Measurements from ENCODE around the gene NUAK2. TPM values are rescaled to one million over a fixed set of nuclear protein-coding genes. Genes with fewer than 3 reads are reported as not detected.
A peak's percentile ranks its signal among the peaks of the same experiment; 100 is the strongest.

The NUAK2 gene
- total RNA-seq, 1 donor from 2014 or later: 28.3 TPM

DNA sequence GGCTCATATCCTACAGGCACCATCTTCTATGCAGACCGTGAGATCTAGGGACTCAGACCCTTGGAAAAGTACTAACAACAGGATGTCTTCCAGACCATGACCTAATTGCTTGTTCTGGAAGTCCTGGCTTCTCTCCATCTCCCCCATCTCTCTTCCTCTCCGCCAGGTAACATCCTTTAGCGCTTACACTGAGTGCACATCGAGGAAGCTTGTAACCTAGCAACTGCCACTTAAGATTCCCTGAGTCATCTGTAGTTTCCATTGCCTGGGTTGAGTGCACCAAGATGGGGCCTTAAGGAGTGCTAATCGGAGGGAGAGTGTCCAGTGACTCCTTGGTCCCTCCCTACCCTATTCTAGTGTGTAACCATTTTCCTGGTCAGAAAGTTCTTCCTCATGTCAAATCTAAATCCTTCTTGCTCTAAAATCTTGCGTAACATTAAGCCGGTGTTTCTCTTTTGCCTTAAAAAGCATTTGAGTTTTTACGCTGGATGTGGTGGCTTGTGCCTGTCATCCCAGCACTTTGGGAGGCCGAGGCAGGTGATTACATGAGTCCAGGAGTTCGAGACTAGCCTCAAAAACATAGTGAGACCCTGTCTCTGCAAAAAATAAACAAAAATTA lies 25.5 kb upstream of the NUAK2 start:
- peak; percentile 24 for ATAC-seq

DNA sequence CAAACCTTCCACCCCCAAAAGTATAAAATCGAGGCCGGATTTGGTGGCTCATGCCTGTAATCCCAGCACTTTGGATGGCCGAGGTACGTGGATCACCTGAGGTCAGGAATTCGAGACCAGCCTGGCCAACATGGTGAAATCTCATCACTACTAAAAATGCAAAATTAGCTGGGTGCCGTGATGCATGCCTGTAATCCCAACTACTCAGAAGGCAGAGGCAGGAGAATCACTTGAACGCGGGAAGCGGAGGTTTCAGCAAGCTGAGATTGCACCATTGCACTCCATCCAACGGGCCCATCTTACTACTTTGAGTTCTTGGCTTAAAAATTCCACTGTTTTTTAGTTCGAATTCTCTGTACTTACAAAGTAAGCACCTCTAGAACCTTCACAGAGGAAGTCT lies 24.2 kb upstream of the NUAK2 start:
- no peak for ATAC-seq

DNA sequence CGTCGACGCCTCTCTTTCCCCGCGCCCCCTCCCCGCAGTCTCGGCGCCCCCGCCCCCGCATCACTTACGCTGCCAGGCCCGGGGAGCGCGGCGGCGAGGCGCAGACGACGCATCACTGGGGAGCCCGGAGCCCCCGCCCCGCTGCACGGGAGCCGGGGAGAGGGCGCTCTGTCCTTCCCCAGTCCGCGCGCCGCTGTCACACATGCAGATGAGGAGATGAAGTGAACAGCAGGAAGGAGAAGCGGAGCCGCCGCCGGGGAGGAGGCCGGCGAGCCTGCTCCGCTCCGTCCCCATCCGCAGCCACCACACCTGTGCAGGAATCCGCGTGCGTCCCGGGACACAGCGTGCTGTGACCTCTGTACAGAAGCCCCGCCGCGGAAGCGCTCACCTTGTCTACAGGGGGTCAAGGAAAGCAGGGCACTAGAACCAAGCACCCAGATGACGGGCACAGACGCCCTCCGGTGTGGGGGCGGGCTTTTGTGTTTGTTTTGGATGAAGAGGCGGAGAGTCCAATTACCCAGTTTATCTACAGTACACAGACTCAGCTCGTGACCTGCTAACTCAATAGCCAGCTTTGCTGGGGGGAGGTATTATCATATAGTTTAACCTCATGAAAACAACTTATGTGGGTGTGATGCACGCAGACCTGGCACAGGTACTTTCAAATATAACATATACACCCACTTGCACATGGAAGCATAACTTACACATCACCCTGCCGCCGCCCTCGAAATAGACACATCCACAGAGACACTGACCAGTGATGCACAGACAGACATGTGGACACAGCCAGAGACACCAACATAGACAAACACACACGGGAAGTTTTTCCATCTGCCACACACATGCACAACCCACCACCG lies 22.8 kb upstream of the NUAK2 start:
- ATAC-seq: peak; percentile 26

DNA sequence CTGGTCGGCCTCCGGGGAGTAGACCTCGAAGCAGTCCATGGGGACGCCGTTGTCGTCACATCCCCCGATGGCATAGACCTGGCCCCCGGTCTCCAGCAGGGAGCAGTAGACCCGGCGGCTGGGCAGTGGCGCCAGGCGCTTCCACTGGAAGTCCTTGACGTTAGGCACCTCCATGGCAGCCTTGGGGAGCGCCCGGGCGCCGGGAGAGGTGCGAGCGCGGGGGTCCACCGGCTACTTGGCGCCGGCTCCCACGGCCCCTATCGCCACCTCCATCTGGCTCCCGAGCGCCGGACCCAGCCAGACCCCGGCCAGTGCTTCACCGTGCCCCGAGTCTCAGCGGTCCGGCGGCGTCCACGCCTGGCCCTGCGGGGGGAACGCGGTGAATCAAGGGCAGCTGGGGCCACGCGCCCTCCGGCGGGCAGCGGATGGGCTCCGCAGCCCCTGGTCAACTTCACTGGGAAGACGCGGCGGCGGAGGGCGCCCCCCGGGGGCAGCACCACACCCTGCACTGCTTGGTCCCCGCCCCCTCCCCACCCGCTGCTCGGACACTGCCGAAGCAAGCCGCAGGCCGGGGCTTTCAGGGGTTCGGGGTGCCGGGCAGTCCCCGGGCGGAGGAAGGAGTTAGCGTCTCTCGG lies 22.0 kb upstream of the NUAK2 start:
- ATAC-seq: no peak

DNA sequence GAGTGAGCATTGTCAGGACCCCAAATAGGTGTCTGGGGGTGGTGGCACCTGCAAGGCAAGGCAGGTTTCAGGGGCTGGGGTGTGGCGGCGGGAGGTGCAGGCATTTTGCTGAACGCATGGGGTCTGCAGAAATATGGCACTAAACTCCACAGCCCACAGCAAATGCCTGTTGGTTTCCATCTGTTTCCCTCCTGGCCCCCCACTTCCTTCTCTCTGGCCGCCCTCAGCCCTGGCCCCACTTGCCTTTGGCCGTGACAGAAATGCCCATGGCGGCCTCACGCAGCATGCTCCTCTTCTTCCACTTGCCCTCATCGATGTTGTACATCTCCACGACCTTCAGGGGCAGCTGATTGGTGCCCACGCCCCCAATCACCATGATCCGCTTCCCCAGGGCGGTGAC lies 21.4 kb upstream of the NUAK2 start:
- no peak for ATAC-seq

DNA sequence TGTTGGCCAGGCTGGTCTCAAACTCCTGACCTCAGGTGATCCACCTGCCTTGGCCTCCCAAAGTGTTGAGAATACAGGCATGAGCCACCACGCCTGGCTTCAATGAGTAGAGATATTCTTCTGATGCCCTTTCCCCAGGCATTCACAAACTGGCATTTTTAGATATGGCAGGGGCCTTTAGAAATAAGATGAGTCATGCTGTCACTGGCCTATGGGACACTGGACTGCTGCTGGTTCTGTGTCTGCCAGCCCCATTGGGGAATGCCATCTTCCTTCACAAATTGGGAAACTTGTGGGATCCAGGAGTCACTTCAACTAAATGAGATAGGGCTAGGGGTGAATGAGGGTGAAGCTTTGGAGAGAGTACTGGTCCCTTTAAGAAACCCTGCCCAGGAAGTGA lies 19.1 kb upstream of the NUAK2 start:
- ATAC-seq: no peak

DNA sequence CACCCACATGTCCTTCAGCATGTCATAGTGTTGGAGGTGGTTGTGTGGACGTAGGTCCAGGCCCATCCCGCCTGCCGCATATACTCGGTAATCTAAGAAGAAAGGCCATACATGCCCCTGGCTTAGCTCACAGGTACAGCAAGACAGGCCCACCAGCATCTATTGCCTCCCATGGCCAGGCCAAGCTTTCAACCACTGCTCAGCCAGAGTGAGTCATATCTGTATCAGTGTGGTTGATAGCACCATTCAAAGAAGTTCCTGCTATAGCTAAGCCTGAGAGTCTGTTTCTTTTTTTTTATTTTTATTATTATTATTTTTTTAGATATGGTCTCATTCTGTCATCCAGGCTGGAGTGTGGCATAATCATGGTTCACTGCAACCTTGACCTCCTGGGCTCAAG lies 18.2 kb upstream of the NUAK2 start:
- no peak for ATAC-seq

DNA sequence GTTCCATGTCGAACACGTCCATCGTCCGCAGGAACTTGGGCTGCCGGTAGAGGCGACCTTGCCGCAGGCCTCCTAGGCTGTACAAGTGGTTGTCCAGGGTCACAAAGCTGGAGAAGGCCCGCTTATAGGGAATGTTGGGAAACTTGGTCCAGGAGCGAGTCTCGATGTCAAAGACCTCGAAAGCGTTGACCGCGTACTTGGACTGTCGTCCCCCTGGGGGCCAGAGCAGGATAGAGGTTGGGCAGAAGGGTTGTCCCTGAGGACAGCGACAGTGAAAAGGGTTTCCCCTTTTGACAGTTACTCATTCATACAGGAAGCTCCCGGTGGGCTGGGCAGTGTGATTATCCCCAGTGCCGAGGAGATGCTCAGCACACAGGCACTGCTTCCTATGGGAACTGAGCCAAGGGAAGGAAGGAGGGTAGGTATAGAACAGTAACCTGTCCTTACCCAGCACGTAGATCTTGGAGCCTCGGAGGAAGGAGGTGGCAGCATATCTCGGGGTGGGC lies 17.7 kb upstream of the NUAK2 start:
- ATAC-seq: no peak

DNA sequence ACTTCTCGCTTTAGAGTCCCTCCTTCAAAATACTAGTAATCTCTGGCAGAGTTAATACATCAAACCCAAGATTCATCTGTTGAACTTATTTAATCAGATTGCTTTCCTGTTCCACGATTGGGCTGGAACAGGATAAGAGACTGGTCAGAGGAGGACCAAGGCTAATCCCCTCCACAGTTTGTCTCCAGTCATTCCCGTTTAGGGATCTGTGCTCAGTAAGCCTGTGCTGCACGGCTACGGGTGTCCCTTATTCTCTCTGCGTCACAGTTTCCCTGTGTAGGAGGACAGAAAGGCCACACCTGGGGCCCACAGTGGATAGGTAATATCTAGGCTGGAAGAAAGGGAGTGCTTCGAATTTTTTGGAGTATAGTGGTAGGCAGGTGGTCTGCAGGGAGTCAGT lies 16.5 kb upstream of the NUAK2 start:
- no peak for ATAC-seq

DNA sequence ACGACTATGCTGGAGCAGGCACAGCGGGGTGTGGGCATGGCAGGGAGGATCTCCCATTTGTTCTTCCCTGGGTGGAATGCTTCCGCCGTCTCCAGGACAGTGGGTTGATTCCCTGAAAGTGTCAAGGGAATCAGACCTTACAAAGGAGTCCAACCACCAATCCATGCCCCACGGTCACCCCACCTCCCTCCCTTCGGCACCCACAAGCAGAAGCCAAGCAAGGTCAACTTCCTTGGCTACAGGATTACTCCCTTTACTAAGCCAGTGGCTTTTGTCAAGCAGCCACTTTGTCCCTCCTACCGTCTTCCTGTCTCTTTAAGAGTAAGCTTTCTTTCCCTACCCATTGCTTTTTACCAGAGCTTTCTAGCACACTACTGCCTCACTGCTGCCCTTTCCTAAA lies 15.9 kb upstream of the NUAK2 start:
- ATAC-seq: no peak

DNA sequence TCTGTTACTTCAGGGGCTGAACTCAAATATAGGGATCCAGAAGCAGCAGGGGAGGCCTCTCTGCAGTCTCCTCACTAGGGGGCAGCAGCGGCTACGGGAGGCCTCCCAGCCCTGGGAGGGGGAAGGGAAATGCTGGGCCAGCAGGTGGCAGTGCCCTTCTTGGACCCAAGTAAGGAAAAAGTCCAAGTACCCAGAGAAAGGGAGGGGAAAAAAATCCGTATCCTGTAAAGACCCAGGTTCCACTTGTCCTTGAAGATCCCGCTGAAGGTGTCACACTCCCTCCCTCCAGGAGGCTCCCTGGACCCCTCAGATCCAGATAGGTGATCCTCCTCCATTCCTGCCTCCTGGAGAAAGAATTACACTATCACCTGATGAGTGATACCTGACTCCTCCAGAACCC lies 14.1 kb upstream of the NUAK2 start:
- ATAC-seq: peak; percentile 87

DNA sequence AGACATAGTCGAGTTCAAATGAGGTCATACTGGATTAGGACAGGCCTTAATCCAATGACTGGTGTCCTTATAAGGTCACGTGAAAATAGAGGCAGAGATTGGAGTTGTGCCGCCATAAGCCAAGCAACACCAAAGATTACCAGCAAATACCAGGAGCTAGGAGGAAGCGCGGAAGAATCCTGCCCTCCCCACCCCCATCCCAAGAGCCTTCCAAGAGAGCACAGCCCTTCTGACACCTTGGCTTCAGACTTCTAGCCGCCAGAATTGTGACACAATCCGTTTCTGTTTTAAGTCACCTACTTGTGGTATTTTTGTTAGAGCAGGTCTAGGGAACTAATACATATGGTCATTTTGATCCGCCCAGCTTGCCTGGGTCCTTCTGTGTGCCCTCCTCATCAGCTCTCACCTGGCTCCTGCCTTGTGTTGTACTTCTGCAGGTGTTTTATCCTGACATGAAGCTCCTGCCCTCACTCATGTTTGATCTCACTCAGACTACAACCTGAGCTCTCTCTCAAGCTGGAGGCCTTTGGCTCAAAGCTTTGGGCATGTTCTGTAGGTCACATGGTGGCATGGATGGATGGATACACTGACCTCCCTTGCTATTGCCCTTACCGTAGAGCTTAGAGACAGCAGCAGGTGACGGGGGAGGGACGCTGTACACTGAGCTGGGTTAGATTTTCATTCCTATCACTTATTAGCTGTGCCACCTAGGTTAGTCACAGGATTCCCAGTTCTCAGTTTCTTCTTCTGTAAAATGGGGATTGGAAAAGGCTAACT lies 10.7 kb upstream of the NUAK2 start:
- ATAC-seq: no peak

DNA sequence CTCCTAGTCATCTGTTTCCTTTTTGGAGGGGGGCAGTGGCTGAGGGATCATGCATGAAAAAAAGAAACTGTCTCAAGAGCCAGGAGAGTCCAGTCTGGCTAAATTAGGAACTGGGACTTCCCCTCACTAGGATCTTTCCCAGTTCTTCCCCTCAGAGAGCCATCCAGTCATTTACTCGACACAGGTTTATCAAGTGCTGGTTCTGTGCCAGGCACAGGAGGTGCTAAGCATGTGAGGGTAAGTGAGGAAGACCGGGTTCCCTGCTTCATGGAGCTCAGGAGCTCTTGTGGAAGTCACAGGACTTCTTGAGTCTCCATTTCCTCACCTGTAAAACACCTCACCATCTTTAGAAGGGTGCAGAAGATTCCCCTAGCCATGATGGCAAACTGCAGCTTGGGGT lies 8.6 kb upstream of the NUAK2 start:
- ATAC-seq: no peak

DNA sequence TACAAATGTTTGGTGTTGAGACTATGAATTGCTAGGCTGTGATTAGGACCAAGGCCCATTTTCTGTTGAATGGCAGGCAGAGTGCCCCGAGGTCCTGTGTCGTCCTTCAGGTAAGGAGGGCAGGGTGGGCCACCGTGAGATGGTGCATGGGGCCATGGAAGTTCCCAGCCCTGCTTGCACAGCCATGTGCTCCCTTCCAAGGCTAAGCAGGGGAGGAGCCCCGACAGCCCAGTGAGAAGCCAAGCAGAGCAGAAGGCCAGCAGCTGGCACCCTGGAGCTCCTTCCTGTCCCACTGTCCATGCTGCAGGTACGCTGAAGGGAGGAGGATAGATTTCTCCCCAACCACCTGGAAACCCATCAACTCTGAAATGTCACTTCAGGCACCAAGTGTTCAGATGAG lies 8.2 kb upstream of the NUAK2 start:
- no peak for ATAC-seq

DNA sequence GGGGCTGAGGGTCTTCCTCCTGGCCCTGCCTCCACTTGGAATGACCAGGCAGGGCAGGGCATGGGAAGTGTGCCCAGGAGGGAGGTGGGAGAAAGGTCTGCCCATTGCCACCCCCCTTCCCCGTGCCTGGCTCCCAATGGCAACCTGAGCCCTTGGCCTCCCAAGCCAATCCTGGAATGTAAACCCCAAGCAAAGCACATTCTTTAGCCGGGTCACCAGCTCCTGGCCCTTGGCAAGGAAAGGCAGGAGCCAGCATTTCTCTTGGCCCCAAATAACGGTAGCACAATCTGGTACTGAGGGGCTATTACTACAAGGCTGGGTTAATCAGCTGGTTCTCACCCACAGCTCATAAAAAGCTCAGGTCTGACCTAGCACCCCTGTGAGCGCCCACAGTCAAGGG lies 6.9 kb upstream of the NUAK2 start:
- no peak for ATAC-seq

DNA sequence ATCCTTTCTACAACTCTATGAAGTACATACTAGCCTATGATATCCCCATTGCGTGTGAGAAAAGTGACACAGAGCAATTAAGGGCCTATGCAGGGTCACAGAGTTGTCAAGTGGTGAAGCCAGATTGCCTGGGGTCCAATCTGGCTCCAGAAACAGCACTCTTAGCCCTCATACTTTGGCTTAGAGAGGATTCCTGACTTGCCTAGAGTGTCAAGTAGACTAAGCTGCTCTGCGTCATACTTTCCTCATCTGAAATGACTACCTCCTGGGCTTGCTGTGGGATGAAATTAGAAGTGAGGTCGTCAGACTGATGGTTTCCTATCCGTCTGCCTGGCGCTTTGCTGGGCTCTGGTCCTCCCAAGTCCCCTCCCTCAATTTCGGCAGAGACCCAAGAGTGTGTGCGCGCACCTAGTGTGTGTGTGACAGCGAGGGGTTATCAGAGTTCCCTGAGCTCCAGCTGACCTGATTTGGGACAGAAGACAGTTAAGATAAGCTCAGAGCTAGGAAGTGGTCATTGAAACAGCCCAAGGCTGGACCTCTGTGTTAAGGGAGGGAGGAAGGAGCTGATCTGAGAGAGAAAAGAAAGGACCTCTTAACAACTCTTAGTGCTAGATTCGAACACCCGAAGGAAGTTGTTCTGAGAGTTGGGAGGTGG lies 5.4 kb upstream of the NUAK2 start:
- no peak for ATAC-seq

DNA sequence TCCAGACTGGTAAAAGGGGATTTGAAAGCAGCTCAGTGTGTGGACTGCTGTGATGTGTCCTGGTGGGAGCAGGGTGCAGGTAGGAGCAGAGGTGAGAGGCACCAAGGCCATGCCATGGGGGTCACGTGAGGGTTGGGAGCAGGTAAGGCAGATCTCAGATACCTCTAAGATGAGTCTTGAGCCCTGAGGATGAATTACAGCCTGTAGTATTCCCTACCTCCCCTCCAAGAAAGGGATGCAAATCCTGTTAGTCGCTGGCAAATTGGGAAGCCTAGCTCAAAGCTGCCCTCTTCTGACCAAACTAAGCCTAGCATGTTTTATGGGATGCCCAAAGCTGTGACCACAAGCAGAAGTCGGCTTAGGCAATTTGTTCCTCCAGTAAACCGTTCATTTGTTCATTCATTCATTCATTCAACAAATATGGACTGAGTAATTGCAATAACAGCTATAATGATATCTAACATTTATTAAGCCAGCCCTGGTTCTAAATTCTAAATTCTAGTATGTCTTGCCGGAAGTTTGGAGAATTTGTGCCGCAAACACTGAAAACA lies 3.9 kb upstream of the NUAK2 start:
- peak; percentile 43 for ATAC-seq

DNA sequence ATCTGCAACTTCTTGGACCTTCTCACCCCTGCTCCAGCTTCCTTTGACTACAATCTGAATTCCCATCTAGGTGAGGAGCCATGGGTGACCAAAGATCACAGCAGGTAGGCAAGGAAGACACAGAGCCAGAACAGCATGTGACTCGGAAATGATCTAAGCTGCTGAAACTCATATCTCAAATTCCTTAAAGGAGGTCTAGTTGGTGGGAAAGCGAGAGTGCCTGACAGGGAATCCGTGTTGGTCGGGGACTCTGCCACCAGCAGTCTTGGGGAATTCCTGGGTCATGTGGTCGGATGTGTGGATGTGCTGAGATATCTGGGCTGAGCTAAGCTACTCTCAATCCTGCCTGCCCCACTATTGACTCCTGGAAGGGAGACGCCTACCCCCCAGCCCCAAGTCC lies 3.2 kb upstream of the NUAK2 start:
- ATAC-seq: no peak

DNA sequence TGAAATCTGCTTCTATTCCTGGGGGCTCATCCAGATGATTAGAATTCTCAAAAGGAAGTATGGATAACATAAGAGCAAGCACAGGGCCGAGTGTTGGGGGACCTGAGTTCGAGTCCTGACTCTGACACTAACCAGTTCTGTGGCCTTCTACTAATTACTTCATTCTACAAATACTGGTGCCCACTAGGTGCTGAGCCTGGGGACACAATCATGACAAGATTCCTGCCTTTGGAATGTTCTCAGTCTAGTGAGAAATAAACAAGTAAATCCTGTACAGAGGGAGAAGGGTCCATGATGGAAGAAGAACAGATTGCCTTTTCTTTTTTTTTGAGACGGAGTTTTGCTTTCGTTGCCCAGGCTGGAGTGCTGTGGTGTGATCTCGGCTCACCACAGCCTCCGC lies 2.2 kb upstream of the NUAK2 start:
- ATAC-seq: no peak

DNA sequence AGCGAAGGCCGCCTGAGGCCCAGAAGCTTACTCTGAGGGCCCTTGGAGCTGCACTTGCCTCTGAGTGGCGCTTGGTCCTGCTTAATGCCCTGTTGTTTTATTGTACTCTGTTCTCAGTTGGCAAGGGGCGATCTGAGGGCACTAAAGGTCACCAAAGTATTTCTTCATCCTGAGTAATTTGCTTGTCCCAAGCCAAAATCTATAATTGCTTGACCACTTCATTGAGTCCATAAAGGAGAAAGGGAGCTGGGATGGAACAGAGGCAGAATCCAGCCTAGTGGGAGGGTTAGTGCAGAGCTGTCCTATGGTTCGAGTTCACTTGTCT lies 376 bp upstream of the NUAK2 start:
- ATAC-seq: no peak

DNA sequence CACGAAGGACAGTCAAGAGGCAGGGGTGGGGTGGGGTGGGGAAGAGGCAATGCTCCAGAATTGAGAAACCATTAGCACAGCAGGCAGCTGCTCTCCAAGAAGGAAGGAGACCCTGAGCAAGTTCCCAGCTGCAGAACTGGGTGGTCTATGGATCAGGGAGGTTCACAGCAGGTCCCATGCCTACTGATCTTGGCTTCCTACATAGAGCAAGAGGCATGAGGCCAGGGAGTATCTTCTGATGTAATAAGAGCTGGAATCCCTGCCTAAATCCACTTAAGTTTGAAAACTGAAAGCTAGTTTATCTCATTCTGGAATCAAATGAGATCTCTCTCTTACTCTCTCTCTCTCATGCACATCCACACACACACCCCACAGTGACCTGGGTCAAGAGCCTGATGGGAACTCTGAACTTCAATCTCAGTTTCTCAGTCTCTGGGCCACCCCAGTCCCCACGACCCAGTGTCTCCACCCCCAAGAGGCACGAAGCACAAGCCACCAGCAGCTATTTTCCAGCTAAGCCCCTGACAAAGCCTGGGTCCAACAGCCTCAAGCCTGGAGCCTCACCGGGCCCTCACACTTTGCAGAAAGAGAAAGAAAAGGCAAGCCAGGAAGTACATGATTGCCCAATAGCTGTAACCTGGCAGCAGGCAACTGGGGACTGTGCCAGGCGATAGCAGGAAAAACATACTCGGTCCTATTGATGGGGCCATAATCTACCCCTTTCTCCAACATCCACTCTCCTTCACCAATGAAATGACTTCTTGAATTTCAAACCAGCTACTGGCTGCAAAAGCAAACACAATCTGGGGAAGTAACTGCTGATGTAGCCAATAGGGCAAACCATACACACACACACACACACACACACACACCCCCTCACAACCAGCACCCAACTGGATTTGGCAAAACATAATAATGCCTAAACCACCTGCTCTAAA lies 2.2 kb downstream of the NUAK2 start:
- ATAC-seq: peak; percentile 59

All from esophagus mucosa (tissue), 1 donor.